ENCODE measurements around the gene GRWD1. TPM values are rescaled to one million over a fixed set of nuclear protein-coding genes. Genes with fewer than 3 reads are reported as not detected.

Gene GRWD1
- total RNA-seq, 2 donors from 2014 or later, result 26.2 to 39.7 TPM

GRCh38 chr19:48444129-48444935 lies 1.5 kb upstream of the GRWD1 start:
- no peaks in the 10 kb centered on the region for H3K27me3 ChIP-seq (replicated peaks; ENCODE audit: insufficient read depth)
- intact Hi-C loops (cut with DNase I), result no loop called here
- TF ChIP-seq POLR2AphosphoS5 (IDR thresholded peaks at IDR 0.05) (no peak), POLR2A (IDR thresholded peaks at IDR 0.05) (no peak), CTCF (IDR thresholded peaks at IDR 0.05) (no peak)

GRCh38 chr19:48444936-48445200 lies 915 bp upstream of the GRWD1 start:
- TF ChIP-seq POLR2A (IDR thresholded peaks at IDR 0.05), result no peak
- no peak for TF ChIP-seq CTCF (IDR thresholded peaks at IDR 0.05)
- no peak for TF ChIP-seq POLR2AphosphoS5 (IDR thresholded peaks at IDR 0.05)
- H3K36me3 ChIP-seq, result no peaks in the 10 kb centered on the region
- no peaks in the 10 kb centered on the region for H3K27me3 ChIP-seq (replicated peaks; ENCODE audit: insufficient read depth)
- no peak overlapping the region for H3K4me3 ChIP-seq
- H3K27ac ChIP-seq, result peak overlapping the region; percentile 83 to 94
- DNase-seq (ENCODE audit: low spot score), result no peak
- intact Hi-C loops (cut with DNase I), result no loop called here
- WGBS, result 17% methylated on average over 3 of the region's 3 CpGs
- no peaks in the 10 kb centered on the region for H3K9me3 ChIP-seq
- H3K4me1 ChIP-seq (replicated peaks), result peaks cover 4% of the 10 kb centered on the region

More at GRCh38 chr19:48444129-48444935, 1.5 kb upstream of the GRWD1 start:
- Histone ChIP-seq H3K27ac (peak overlapping the region; percentile 83 to 94), H3K9me3 (no peaks in the 10 kb centered on the region), H3K4me3 (no peak overlapping the region), H3K4me1 (replicated peaks) (peaks cover 4% of the 10 kb centered on the region), H3K36me3 (no peaks in the 10 kb centered on the region)
- 20% methylated on average over 37 of the region's 38 CpGs for WGBS
- DNase-seq (ENCODE audit: low spot score), result no peak

- H3K4me1 ChIP-seq (replicated peaks), result peaks cover 4% of the 10 kb centered on the region
- TF ChIP-seq CTCF (IDR thresholded peaks at IDR 0.05) (peak in 3 of 4 experiments; percentile 30 to 74 (median 54)), POLR2AphosphoS5 (IDR thresholded peaks at IDR 0.05) (no peak)
- peak; percentile 41 for DNase-seq (ENCODE audit: low spot score)
- peak overlapping the region; percentile 83 to 94 for H3K27ac ChIP-seq
- H3K9me3 ChIP-seq, result no peaks in the 10 kb centered on the region
- 2% methylated on average over 6 of the region's 6 CpGs for WGBS
- no peaks in the 10 kb centered on the region for H3K27me3 ChIP-seq (replicated peaks; ENCODE audit: insufficient read depth)
- intact Hi-C loops (cut with DNase I), result no loop called here
- no peaks in the 10 kb centered on the region for H3K36me3 ChIP-seq
- peak overlapping the region; percentile 82 to 93 for H3K4me3 ChIP-seq
These were observed 552 bp upstream of the GRWD1 start for GRCh38 chr19:48445256-48445605.

- no peak for TF ChIP-seq POLR2AphosphoS5 (IDR thresholded peaks at IDR 0.05)
- TF ChIP-seq CTCF (IDR thresholded peaks at IDR 0.05), result no peak
- peak overlapping the region; percentile 82 to 93 for H3K4me3 ChIP-seq
- H3K27me3 ChIP-seq (replicated peaks; ENCODE audit: insufficient read depth), result no peaks in the 10 kb centered on the region
- DNase-seq (ENCODE audit: low spot score), result no peak
- intact Hi-C loops (cut with DNase I), result no loop called here
- H3K36me3 ChIP-seq, result peaks cover 2 to 11% of the 10 kb centered on the region in 2 donors
- peak overlapping the region in 1 of 2 donors; percentile 94 for H3K27ac ChIP-seq
- WGBS, result 78% methylated on average over 7 of the region's 7 CpGs
- no peaks in the 10 kb centered on the region for H3K9me3 ChIP-seq
- peaks cover 4% of the 10 kb centered on the region for H3K4me1 ChIP-seq (replicated peaks)
These were observed 796 bp downstream of the GRWD1 start for GRCh38 chr19:48446579-48446978.

- WGBS, result 93% methylated on average over 4 of the region's 4 CpGs
- Histone ChIP-seq H3K36me3 (peaks cover 4 to 22% of the 10 kb centered on the region in 2 donors), H3K27ac (no peak overlapping the region), H3K4me3 (no peak overlapping the region), H3K4me1 (replicated peaks) (peaks cover 4% of the 10 kb centered on the region), H3K27me3 (replicated peaks; ENCODE audit: insufficient read depth) (no peaks in the 10 kb centered on the region), H3K9me3 (no peaks in the 10 kb centered on the region)
- no peak for DNase-seq (ENCODE audit: low spot score)
- TF ChIP-seq POLR2A (IDR thresholded peaks at IDR 0.05), result no peak
- intact Hi-C loops (cut with DNase I), result no loop called here
These were observed 2.8 kb downstream of the GRWD1 start for GRCh38 chr19:48448563-48448962.
